ENCODE measurements around the gene INPP5J.

INPP5J gene

GRCh38 chr22:31125521-31126117 lies 2.9 kb downstream of the INPP5J start:
- TF ChIP-seq CTCF (IDR thresholded peaks at IDR 0.05; ENCODE audit: extremely low read depth, insufficient read depth, missing control alignments) = no peak
- no peak for DNase-seq (ENCODE audit: low spot score)
- in situ Hi-C loops (cut with MboI; ENCODE audit: low pct_unique_long_range_greater_than_20kb, low sequenced_read_pairs, unreplicated experiment) = no loop called here

GRCh38 chr22:31126128-31126868 lies 3.5 kb downstream of the INPP5J start:
- no peak for TF ChIP-seq CTCF (IDR thresholded peaks at IDR 0.05; ENCODE audit: extremely low read depth, insufficient read depth, missing control alignments)
- in situ Hi-C loops (cut with MboI; ENCODE audit: low pct_unique_long_range_greater_than_20kb, low sequenced_read_pairs, unreplicated experiment) = no loop called here
- DNase-seq (ENCODE audit: low spot score) = no peak

GRCh38 chr22:31126869-31127175 lies 4.1 kb downstream of the INPP5J start:
- TF ChIP-seq CTCF (IDR thresholded peaks at IDR 0.05; ENCODE audit: extremely low read depth, insufficient read depth, missing control alignments) = no peak
- no peak for DNase-seq (ENCODE audit: low spot score)
- in situ Hi-C loops (cut with MboI; ENCODE audit: low pct_unique_long_range_greater_than_20kb, low sequenced_read_pairs, unreplicated experiment) = no loop called here

GRCh38 chr22:31127181-31127772 lies 4.5 kb downstream of the INPP5J start:
- in situ Hi-C loops (cut with MboI; ENCODE audit: low pct_unique_long_range_greater_than_20kb, low sequenced_read_pairs, unreplicated experiment) = no loop called here
- no peak for TF ChIP-seq CTCF (IDR thresholded peaks at IDR 0.05; ENCODE audit: extremely low read depth, insufficient read depth, missing control alignments)
- DNase-seq (ENCODE audit: low spot score) = no peak

- in situ Hi-C loops (cut with MboI; ENCODE audit: low pct_unique_long_range_greater_than_20kb, low sequenced_read_pairs, unreplicated experiment) = no loop called here
- no peak for DNase-seq (ENCODE audit: low spot score)
- no peak for TF ChIP-seq CTCF (IDR thresholded peaks at IDR 0.05; ENCODE audit: extremely low read depth, insufficient read depth, missing control alignments)
These were observed 5.4 kb downstream of the INPP5J start for GRCh38 chr22:31128156-31128555.

GRCh38 chr22:31130873-31131272 lies 8.1 kb downstream of the INPP5J start:
- DNase-seq (ENCODE audit: low spot score) = no peak
- in situ Hi-C loops (cut with MboI; ENCODE audit: low pct_unique_long_range_greater_than_20kb, low sequenced_read_pairs, unreplicated experiment) = no loop called here
- no peak for TF ChIP-seq CTCF (IDR thresholded peaks at IDR 0.05; ENCODE audit: extremely low read depth, insufficient read depth, missing control alignments)

Measured in GM13977 (cell line).